ENCODE results near the gene RHOT2.
"Not testable (repeated sequence)": the region's sequence is repeated elsewhere in the genome, so short reads cannot be mapped to it uniquely, and the experiment has no call there.

RHOT2 gene

GRCh38 chr16:681746-682427 is 14.0 kb downstream of the RHOT2 start:
- no peak for DNase-seq (ENCODE audit: low spot score)

DNA sequence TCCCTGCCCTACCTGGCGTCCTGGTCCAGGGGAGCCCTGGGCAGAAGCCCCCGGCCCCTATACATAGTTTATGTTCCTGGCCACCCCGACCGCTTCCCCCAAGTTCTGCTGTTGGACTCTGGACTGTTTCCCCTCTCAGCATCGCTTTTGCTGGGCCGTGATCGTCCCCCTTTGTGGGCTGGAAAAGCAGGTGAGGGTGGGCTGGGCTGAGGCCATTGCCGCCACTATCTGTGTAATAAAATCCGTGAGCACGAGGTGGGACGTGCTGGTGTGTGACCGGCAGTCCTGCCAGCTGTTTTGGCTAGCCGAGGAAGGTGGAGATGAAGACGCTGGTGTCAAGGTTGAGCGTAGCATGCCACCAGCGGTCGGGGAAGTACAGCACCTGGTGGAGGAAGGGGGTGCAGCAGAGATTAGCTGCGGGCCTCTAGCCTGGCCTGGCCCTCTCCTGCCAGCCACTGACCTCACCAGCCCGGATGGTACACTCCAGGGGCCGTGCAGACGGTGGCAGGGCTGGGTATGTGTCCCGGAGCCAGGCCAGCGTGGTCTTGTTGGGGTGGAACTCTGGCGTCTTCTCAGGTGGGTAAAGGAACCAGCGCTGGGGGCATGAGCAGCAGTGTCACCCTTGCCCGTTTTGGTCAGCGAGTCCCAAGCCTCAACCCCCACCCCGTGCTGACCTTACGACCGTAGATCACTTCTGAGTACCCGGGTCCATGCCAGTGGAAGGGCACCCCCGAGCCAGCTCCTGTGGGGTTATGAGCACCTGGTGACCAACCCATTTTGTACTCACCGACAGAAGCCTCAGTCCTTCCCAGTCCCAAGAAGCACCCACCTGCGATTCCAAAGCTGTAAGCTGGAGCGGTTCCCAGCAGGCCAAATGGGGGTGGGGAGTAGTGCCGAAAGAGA is 14.8 kb downstream of the RHOT2 start:
- no peak for DNase-seq (ENCODE audit: low spot score)

DNA sequence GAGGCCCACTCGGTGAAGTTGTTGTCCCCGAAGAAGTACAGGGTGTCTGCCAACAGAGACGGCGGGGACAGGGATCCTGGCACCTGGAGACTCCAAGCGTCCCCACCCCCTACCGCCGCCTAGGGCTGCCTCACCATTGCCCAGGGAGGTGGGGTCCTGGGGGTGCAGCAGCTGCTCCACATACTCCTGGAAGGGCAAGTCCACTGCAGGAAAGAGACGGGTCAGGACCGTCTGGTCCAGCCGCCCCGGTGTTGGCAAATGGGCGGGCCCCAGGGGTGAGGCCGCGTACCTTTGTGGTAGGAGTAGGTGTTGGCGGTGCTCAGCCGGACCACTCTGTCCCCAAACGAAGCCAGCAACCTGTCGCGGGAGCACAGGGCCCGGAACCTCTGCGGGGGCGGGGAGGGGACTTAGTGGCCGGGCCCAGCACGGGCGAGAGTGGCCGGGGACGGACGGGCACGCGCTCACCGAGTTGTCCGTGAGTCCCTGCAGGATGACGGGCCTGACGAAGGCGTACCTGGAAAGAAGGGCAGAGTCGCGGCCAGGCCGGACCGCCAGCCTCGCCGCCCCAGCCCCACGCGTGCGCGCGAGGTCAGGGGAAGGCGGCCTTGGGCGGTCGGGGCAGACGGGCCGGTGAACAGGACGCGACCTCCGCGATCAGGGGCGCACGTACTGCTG is 15.6 kb downstream of the RHOT2 start:
- DNase-seq (ENCODE audit: low spot score): no peak

DNA sequence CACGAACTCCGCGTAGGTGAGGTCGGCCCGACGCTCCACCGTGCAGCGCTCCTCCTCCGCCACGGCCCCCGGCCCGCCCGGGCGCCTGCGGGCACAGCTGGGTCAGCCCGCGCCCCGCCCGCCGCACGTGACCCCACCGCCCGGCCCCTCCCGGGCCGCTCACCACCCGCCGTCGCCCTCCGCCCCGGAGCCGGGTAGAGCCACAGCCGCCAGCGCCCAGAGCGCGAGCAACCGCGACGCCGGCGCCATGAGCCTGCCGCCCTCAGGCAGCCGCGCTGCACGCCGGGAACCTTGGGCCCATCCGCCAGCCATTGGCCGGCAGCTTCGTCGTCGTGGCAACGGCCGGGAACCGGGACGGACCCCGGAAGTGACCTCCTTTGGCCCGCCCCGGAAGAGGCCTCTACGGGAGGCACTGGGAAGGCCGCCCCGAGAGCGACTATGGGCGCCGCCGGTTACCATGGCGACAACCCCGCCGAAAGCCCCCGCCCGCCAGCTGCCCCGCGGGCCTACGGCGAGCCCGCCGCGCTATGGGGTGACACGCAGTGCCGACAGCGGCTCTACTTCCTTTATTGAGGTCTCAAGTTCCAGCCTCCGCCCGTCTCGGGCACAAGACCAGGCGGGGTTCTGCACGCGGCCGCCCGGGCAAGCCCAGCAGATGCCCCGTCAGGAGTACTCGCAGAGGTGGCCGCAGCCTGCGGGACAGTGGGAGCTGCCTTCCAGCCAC is 16.3 kb downstream of the RHOT2 start, which contains the start of gene JMJD8:
TSS of gene JMJD8 (minus strand) at position 264 of the 724 bp plus-strand sequence. CDS start at position 249, 15 bp downstream.
- peak; percentile 96 for DNase-seq (ENCODE audit: low spot score)

GRCh38 chr16:684961-685696 is 17.2 kb downstream of the RHOT2 start:
- no peak for DNase-seq (ENCODE audit: low spot score)

GRCh38 chr16:685967-686366 is 18.0 kb downstream of the RHOT2 start:
- no peak for DNase-seq (ENCODE audit: low spot score)

DNA sequence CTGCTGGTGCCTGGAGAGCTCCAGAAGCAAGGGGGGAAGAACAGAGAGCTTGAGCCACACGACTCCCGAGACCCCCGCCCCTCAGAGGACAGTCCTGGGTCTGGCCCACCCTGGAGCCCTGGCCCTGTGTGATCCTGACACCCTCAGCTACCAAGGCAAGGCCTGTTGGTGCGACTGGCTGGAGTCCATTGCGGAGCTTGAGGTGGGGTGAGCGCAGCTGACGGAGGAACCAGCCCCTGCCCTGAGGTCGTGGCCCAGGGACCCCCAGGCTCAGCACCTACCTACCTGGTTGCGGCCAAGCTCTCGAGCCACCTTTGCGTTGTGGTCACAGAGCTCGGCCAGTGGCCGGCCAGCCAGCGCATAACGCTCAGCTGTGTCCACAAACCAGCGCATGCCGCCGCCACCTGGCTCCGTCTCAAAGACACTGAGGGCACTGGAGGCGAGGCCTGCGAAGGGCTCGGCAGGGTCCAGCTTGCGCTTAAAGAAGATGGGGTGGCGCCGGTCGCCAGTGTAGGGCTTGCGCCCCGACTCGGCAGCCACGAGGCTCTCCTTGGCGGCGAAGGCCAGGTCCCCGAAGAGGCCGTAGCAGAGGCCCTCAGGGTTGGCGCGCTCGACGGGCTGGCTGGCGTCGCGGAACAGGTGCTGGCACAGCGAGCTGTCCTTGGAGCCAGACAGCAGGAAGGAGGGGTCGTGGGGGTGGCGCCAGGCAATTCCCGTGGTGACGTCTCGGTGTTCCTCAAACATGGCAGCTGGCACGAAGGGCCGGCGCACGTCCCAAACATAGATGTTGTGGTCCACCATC is 18.7 kb downstream of the RHOT2 start:
- DNase-seq (ENCODE audit: low spot score): no peak

GRCh38 chr16:687499-687898 is 19.6 kb downstream of the RHOT2 start:
- no peak for DNase-seq (ENCODE audit: low spot score)

- DNase-seq (ENCODE audit: low spot score): no peak
Measured at GRCh38 chr16:689175-689897, 21.4 kb downstream of the RHOT2 start.

DNA sequence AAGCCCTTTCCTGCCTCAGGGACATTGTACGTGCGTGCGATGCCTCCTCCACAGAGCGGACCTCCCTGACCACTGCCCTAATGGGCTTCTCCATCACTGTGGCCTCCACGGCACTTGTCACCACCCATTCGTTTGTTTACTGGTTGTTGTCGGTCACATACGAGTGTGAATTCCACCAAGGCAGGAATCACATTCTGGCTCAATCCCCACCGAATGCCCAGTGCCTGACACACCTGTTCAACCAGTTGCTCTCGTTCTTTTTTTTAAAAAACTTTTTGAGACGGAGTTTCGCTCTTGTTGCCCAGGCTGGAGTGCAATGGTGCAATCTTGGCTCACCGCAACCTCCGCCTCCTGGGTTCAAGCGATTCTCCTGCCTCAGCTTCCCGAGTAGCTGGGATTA is 23.3 kb downstream of the RHOT2 start:
- not testable (repeated sequence) for DNase-seq (ENCODE audit: low spot score)

DNA sequence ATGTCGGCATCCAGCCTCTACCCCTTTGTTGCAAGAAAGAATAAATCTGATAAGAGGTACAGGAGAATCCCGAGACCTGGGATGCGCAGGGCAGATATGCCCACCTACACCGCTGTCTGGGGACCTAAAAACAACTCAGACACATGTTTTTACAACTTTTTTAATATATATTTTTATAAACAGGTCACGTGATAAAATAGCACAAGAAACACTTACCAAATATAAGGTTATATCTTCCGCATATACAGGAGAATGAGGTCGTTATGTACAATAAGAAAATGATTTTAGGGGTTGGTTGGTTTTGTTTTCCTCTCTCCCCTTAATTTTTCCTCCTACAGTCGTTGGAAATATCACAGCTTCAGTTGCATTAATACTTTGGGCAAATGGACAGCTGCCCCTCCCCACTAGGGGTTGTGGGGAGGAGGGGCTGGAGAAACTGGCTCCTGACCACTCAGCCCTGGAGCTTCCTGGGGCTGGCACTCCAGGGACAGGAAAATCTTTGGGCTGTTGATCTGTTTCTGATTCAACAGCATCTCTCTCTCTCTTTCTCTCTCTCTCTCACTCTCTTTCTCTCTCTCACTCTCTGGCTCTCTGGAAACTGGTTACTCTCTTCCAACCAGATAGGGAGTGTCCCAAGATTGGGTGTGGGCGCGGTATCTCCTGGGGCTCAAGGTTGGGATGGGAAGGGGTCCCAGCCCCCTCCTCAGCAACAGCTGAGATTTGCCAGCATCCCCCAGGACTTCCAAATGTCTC is 24.6 kb downstream of the RHOT2 start:
- DNase-seq (ENCODE audit: low spot score): no peak

GRCh38 chr16:693364-693763 is 25.4 kb downstream of the RHOT2 start:
- no peak for DNase-seq (ENCODE audit: low spot score)

DNA sequence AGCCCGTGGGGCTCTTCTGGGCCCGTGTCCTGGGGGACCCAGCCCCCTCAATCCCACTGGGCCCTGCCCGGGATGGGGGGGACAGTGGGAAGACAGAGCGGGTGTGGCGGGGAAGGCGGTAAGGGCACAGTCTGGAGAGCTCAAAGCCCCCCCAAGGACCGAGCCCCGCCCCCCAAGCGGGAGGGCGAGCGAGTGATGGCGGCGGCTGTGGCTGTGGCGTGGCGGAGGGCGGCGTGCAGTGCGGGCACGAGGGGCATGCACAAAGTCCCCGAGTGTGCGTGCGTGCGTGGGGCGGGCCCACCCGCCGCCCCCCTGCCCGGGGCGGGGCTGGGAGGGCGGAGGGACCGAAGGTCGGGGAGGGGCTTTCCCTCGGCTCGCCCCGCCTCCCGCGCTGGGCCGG is 25.8 kb downstream of the RHOT2 start:
- DNase-seq (ENCODE audit: low spot score): no peak

- DNase-seq (ENCODE audit: low spot score): no peak
Measured at GRCh38 chr16:694187-694862, 26.4 kb downstream of the RHOT2 start.

- DNase-seq (ENCODE audit: low spot score): no peak
Measured at GRCh38 chr16:694863-695354, 27.0 kb downstream of the RHOT2 start.

- no peak for DNase-seq (ENCODE audit: low spot score)
Measured at GRCh38 chr16:695355-696089, 27.6 kb downstream of the RHOT2 start.

DNA sequence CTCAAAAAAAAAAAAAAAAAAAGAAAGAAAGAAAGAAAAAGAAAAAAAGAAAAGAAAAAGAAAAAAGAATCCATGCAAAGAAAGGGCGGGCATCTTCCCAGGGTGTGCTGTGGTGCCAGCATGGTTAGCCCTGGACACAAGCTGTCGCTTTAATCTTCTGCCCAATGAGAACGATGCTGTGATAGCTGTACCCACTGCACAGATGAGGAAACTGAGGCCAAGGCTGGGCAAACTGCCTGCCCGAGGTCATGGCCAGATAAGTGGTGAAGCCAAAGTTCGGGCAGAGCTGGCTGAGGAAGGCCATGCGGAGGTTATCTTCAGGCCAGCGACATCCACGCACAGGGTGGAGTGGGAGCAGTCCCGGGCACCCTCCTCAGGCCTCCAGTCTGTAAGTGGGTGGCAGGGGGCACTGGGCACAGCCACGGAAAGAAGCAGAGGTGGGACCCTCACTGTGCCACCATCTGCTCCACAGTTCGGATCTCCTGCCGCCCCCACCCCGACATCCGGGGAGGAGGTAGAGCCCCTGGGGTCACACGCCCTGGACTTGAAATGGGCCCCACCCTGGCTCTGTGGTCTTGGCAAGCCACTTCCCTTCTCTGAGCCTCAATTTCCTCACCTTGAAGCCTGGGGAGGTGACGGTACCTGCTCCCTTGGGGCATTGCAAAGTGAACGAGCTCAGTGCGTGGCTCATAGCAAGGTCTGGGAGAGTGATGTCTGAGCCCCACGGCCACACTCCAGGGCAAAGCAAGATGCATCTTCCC is 31.2 kb downstream of the RHOT2 start:
- DNase-seq (ENCODE audit: low spot score): no peak
